PC-3 (cell line): Measurements from ENCODE around the gene LAGE3.

Experiments used
- EZH2 ChIP-seq: fragments of 300-600 bp; sonication (generic); IDR thresholded peaks from one replicate; pipeline ENCODE4 v1.6.1; 2017; ENCODE audit warnings: antibody characterized with exemption, mild to moderate bottlenecking, low read length; ENCODE audit not compliant: unreplicated experiment
- EZH2phosphoT487 ChIP-seq: fragments of 300-600 bp; sonication (generic); IDR thresholded peaks from 2 replicates; pipeline ENCODE4 v1.6.1; 2018; ENCODE audit warnings: mild to moderate bottlenecking, antibody characterized with exemption, low read length, borderline replicate concordance
- TF ChIP-seq, protein P1 (sequence below): fragments of 300-600 bp; sonication (generic); conservative IDR thresholded peaks from 2 replicates; pipeline ENCODE4 v1.5.1; 2017; ENCODE audit warnings: antibody characterized with exemption, low read depth, mild to moderate bottlenecking, low read length

DNA sequence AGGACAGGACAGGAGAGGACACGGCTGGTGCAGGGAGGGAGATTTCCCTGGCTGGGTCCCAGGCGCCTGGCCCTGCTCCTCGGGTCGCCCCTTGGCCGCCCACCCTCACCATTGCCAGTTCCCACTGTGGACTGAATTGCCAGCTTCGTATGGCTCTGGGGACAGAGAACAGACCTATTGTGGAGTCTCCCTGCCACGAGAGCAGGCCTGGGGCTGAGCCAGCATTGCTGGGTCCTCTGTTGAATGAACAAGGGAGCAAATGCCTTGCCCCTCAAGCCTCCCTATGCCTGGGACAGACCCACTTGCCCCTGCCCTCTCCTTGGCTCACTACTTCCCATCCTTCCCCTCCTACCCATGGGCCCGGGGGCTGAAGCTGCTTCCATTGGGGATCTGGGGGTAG, 16.7 kb downstream of the LAGE3 start:
- TF ChIP-seq, protein P1, sequence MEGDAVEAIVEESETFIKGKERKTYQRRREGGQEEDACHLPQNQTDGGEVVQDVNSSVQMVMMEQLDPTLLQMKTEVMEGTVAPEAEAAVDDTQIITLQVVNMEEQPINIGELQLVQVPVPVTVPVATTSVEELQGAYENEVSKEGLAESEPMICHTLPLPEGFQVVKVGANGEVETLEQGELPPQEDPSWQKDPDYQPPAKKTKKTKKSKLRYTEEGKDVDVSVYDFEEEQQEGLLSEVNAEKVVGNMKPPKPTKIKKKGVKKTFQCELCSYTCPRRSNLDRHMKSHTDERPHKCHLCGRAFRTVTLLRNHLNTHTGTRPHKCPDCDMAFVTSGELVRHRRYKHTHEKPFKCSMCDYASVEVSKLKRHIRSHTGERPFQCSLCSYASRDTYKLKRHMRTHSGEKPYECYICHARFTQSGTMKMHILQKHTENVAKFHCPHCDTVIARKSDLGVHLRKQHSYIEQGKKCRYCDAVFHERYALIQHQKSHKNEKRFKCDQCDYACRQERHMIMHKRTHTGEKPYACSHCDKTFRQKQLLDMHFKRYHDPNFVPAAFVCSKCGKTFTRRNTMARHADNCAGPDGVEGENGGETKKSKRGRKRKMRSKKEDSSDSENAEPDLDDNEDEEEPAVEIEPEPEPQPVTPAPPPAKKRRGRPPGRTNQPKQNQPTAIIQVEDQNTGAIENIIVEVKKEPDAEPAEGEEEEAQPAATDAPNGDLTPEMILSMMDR: no peak
- no peak for TF ChIP-seq EZH2
- TF ChIP-seq EZH2phosphoT487: no peak
